ENCODE measurements around the gene DSG3.

- TF ChIP-seq, protein P1, sequence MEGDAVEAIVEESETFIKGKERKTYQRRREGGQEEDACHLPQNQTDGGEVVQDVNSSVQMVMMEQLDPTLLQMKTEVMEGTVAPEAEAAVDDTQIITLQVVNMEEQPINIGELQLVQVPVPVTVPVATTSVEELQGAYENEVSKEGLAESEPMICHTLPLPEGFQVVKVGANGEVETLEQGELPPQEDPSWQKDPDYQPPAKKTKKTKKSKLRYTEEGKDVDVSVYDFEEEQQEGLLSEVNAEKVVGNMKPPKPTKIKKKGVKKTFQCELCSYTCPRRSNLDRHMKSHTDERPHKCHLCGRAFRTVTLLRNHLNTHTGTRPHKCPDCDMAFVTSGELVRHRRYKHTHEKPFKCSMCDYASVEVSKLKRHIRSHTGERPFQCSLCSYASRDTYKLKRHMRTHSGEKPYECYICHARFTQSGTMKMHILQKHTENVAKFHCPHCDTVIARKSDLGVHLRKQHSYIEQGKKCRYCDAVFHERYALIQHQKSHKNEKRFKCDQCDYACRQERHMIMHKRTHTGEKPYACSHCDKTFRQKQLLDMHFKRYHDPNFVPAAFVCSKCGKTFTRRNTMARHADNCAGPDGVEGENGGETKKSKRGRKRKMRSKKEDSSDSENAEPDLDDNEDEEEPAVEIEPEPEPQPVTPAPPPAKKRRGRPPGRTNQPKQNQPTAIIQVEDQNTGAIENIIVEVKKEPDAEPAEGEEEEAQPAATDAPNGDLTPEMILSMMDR (IDR thresholded peaks at IDR 0.05): no peak
- no peak for TF ChIP-seq ZFX (IDR thresholded peaks at IDR 0.05; ENCODE audit: borderline replicate concordance)
Observed at GRCh38 chr18:31484461-31484860, 36.9 kb downstream of the DSG3 start.

Measured in 22Rv1 (cell line).